ENCODE data around the gene TLN1. TPM values are rescaled to one million over a fixed set of nuclear protein-coding genes. Genes with fewer than 3 reads are reported as not detected.

Gene TLN1
- total RNA-seq, 4 donors from 2014 or later: 888 to 1,583 (median 1,047) TPM

DNA sequence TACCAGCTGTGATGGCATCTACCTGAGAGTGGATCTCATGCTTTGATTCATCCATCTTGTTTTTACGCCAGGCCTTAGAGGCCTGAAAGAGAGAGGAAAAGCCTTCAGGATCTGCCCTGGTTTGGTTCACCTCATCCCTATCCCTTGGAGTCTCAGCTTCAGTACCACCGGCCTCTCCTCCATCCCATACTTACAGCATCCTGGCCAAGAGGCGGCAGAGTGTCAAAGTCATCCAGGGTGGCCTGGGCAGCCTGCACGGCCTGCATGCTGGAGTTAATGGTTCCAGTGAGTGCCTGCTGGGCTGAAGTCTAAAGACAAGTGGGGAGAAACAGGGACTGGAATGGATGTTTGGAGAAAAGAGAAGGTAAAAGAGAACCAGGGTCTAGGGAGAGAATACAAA, 12.4 kb downstream of the TLN1 start:
- no peaks in the 10 kb centered on the region for H3K9me3 ChIP-seq
- H3K27ac ChIP-seq: peak overlapping the region in 3 of 4 donors; percentile 63 to 98 (median 97)
- no peak for TF ChIP-seq POLR2A (IDR thresholded peaks at IDR 0.05)
- H3K4me1 ChIP-seq: peaks cover 0 to 44% (median 0%) of the 10 kb centered on the region in 3 donors
- WGBS, 2 donors (ENCODE audit: low coverage in 1 of 2): 94% methylated on average over 3 of the region's 4 CpGs; no CpG with 5 or more reads in 1 of the 2 donors
- H3K4me3 ChIP-seq: no peak overlapping the region
- H3K27me3 ChIP-seq: no peaks in the 10 kb centered on the region
- H3K36me3 ChIP-seq: peaks cover 34 to 100% of the 10 kb centered on the region in 2 donors
- ATAC-seq: no peak

GRCh38 chr9:35718721-35719511, 13.1 kb downstream of the TLN1 start:
- 65 to 79% methylated on average over 3 of the region's 15 CpGs for WGBS, 2 donors (ENCODE audit: low coverage in 1 of 2)
- Histone ChIP-seq H3K4me1 (peaks cover 0 to 43% (median 0%) of the 10 kb centered on the region in 3 donors), H3K27me3 (no peaks in the 10 kb centered on the region), H3K27ac (peak overlapping the region in 3 of 4 donors; percentile 63 to 98 (median 97)), H3K4me3 (no peak overlapping the region), H3K9me3 (no peaks in the 10 kb centered on the region), H3K36me3 (peaks cover 32 to 100% of the 10 kb centered on the region in 2 donors)
- ATAC-seq: no peak
- TF ChIP-seq POLR2AphosphoS5 (IDR thresholded peaks at IDR 0.05) (no peak), POLR2A (IDR thresholded peaks at IDR 0.05) (no peak), EP300 (IDR thresholded peaks at IDR 0.05) (no peak), CTCF (IDR thresholded peaks at IDR 0.05) (no peak)

- Histone ChIP-seq H3K4me1 (peaks cover 0 to 34% (median 0%) of the 10 kb centered on the region in 3 donors), H3K9me3 (no peaks in the 10 kb centered on the region), H3K27me3 (no peaks in the 10 kb centered on the region), H3K36me3 (peaks cover 32 to 100% of the 10 kb centered on the region in 2 donors), H3K27ac (peak overlapping the region; percentile 25 to 98 (median 80)), H3K4me3 (no peak overlapping the region)
- 52% methylated on average over 2 of the region's 14 CpGs; no CpG with 5 or more reads in 1 of the 2 donors for WGBS, 2 donors (ENCODE audit: low coverage in 1 of 2)
- ATAC-seq: no peak
- TF ChIP-seq CTCF (IDR thresholded peaks at IDR 0.05): no peak
- no peak for TF ChIP-seq POLR2AphosphoS5 (IDR thresholded peaks at IDR 0.05)
- TF ChIP-seq EP300 (IDR thresholded peaks at IDR 0.05): no peak
- no peak for TF ChIP-seq POLR2A (IDR thresholded peaks at IDR 0.05)
Measured at GRCh38 chr9:35717132-35717870, 14.7 kb downstream of the TLN1 start.

DNA sequence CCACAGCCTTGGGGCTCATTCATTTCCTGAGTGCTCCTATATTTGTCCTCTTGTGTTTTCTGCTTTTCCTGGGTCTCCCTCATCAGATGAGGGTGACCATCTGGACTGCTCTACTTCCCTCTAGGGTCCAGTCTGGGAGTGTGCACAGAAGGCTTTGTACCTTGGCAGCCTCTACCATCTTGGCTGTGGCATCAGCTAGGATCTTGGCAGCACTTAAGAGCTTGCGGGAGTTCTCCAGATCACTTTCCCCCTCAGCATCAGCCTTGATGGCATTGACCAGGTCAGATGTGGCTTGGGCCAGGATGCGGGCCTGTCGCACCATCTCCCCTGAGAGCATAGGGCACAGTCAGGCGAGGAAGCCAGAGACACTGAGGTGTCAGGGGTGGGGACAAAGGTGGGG, 15.8 kb downstream of the TLN1 start:
- ATAC-seq: peak; percentile 84
- no peak for TF ChIP-seq POLR2A (IDR thresholded peaks at IDR 0.05)
- peak in 3 of 4 experiments; percentile 40 to 74 (median 52) for TF ChIP-seq CTCF (IDR thresholded peaks at IDR 0.05)
- peak; percentile 77 for TF ChIP-seq POLR2AphosphoS5 (IDR thresholded peaks at IDR 0.05)
- TF ChIP-seq EP300 (IDR thresholded peaks at IDR 0.05): no peak
- no peaks in the 10 kb centered on the region for H3K9me3 ChIP-seq
- WGBS, 2 donors (ENCODE audit: low coverage in 1 of 2): 68% methylated on average over 3 of the region's 4 CpGs; no CpG with 5 or more reads in 1 of the 2 donors
- H3K4me3 ChIP-seq: no peak overlapping the region
- H3K36me3 ChIP-seq: peaks cover 24 to 100% of the 10 kb centered on the region in 2 donors
- no peaks in the 10 kb centered on the region for H3K27me3 ChIP-seq
- H3K4me1 ChIP-seq: peaks cover 0 to 30% (median 0%) of the 10 kb centered on the region in 3 donors
- H3K27ac ChIP-seq: peak overlapping the region; percentile 63 to 98 (median 80)

GRCh38 chr9:35714579-35715252, 17.3 kb downstream of the TLN1 start:
- H3K4me3 ChIP-seq: no peak overlapping the region
- H3K9me3 ChIP-seq: no peaks in the 10 kb centered on the region
- 93 to 97% methylated on average over 3 to 6 of the region's 13 CpGs for WGBS, 2 donors (ENCODE audit: low coverage in 1 of 2)
- peaks cover 15 to 100% of the 10 kb centered on the region in 2 donors for H3K36me3 ChIP-seq
- peaks cover 0 to 30% (median 0%) of the 10 kb centered on the region in 3 donors for H3K4me1 ChIP-seq
- no peaks in the 10 kb centered on the region for H3K27me3 ChIP-seq
- ATAC-seq: no peak
- TF ChIP-seq EP300 (IDR thresholded peaks at IDR 0.05): no peak
- TF ChIP-seq POLR2AphosphoS5 (IDR thresholded peaks at IDR 0.05): no peak
- TF ChIP-seq CTCF (IDR thresholded peaks at IDR 0.05): no peak
- TF ChIP-seq POLR2A (IDR thresholded peaks at IDR 0.05): no peak
- H3K27ac ChIP-seq: peak overlapping the region; percentile 63 to 98 (median 86)

All from gastroesophageal sphincter (tissue), 4 donors.